GM12891 (cell line): ENCODE results near the gene MYH2.
"Not testable (repeated sequence)": the region's sequence is repeated elsewhere in the genome, so short reads cannot be mapped to it uniquely, and the experiment has no call there.

Experiments
- DNase-seq: peaks from one replicate; pipeline ENCODE4 v3.0.0; 2011; ENCODE audit warnings: low spot score; ENCODE audit not compliant: insufficient read length
- FAIRE-seq: peaks from 2 replicates; lab custom pipeline; 2011; peaks lifted over from hg19 to GRCh38; lab: Jason Lieb, UNC
- PAX5 ChIP-seq: IDR thresholded peaks from 2 replicates; pipeline ENCODE4 v1.6.1; 2011; ENCODE audit warnings: low read length, moderate library complexity, mild to moderate bottlenecking; ENCODE audit not compliant: insufficient read depth, severe bottlenecking
- POLR2A ChIP-seq: IDR thresholded peaks from 2 replicates; pipeline ENCODE4 v1.6.1; 2011; ENCODE audit warnings: low read depth, low read length, control low read depth
- POLR2AphosphoS5 ChIP-seq: IDR thresholded peaks from 2 replicates; pipeline ENCODE4 v1.6.1; 2011; ENCODE audit warnings: low read depth, low read length, control low read depth
- POU2F2 ChIP-seq: IDR thresholded peaks from 2 replicates; pipeline ENCODE4 v1.6.1; 2011; ENCODE audit warnings: low read depth, mild to moderate bottlenecking, control low read depth, low read length, moderate library complexity
- SPI1 ChIP-seq: IDR thresholded peaks from 2 replicates; pipeline ENCODE4 v1.6.1; 2011; ENCODE audit warnings: low read depth, low read length, control low read depth
- TAF1 ChIP-seq: IDR thresholded peaks from 2 replicates; pipeline ENCODE4 v1.6.1; 2011; ENCODE audit warnings: low read depth, low read length, control low read depth

The MYH2 gene

DNA sequence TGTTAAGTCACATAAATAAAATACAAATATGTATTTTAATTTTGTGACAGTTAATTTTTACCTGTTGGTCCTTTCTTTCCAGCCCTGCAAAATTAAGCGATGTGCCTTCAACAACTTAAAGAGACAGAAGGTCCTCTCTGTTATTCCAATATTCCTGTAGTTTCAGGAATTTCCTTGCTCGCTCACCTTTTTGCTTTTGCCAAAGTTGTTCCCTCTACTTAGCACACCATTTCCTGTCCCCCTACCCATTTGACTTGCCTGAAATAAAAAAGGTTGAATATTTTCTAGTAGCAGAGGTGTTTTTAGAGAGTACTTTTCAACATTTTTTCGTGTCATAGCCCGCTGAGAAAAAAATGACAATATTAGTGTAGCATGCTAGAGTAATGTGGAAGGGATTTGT lies 556 bp upstream of the MYH2 start:
- DNase-seq: no peak
- TF ChIP-seq POLR2AphosphoS5 (no peak), PAX5 (no peak), POU2F2 (no peak), TAF1 (no peak), POLR2A (no peak), SPI1 (no peak)
- no peak for FAIRE-seq

DNA sequence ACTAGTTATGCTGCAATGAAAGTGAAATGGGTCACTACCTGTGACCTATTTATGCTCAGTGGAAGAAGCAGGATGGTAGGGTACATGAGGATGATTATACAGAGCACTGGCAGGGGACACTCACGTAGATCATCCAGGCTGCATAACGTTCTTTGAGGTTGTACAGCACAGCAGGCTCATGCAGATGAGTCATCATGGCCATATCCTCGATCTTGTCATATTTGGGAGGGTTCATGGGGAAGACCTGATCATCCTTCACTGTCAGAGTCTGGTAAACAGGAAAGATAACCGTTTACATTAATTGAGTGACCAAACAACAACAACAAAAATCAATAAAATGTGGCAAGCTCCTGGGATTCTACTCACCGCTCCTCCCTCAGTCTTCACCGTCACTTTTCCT lies 2.1 kb downstream of the MYH2 start:
- FAIRE-seq: no peak
- DNase-seq: no peak
- TF ChIP-seq POU2F2: no peak
- TF ChIP-seq PAX5: no peak

DNA sequence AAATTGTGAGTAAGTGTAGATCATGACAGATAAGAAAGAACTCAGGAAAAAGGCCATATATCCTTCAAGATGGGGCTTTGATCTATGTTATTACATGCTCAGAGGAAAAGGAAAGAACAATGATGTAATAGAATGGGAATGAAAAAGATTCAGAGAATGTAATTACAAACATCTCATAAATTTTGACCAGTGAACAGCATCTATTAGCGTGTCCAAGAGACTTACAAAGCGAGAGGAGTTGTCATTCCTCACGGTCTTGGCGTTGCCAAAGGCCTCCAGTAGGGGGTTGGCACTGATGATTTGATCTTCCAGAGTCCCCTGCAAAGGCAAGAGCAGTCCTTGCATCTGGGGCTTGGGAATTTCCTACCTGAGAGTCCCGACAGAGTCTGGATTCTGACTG lies 6.0 kb downstream of the MYH2 start:
- FAIRE-seq: not testable (repeated sequence)

DNA sequence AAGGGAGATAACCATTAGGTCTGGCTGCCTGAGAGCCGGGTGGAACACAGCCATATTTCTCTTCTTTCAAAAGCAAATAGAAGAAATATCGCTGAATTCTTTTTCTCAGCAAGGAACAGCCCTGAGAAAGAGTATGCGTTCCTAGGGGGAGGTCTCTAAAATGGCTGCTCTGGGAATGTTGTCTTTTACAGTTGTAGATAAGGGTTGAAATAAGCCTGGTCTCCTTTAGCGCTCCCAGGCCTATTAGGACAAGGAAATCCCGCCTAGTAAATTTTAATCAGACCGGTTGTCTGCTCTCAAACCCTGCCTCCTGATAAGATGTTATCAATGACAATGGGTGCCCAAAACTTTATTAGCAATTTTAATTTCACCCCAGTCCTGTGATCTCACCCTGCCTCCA lies 8.3 kb downstream of the MYH2 start:
- DNase-seq, FAIRE-seq: not testable (repeated sequence)

More for the DNA sequence above, 6.0 kb downstream of the MYH2 start:
- DNase-seq: not testable (repeated sequence)

GRCh38 chr17:10532026-10532425 lies 17.4 kb downstream of the MYH2 start:
- no peak for TF ChIP-seq PAX5
- TF ChIP-seq POU2F2: no peak
- TF ChIP-seq SPI1: no peak
- no peak for TF ChIP-seq TAF1
- TF ChIP-seq POLR2AphosphoS5: no peak
- TF ChIP-seq POLR2A: no peak
- DNase-seq: no peak

DNA sequence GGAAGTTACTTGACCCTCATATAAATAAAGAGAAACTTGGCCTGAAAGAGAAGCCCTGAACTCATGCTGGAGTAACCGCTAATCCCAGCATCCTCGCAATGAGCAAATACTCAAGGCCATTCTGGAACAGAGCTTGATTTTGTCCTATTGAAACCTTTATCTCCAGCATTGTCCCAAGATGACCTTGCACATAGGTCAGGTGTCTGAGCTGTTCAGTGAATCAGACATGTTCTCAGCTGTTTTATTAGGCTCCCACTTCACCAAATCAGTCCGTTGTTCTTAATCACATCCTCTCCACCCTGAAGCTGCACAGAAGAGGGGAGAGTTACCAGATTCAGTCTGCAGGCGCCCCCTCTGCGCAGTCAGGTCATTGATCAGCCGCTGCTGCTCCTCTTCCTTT lies 22.0 kb downstream of the MYH2 start:
- FAIRE-seq (no peak), DNase-seq (no peak)
- TF ChIP-seq POU2F2: no peak
- TF ChIP-seq SPI1: no peak
- no peak for TF ChIP-seq TAF1
- TF ChIP-seq PAX5: no peak
- no peak for TF ChIP-seq POLR2A
- TF ChIP-seq POLR2AphosphoS5: no peak

More at GRCh38 chr17:10532026-10532425, 17.4 kb downstream of the MYH2 start:
- no peak for FAIRE-seq

GRCh38 chr17:10526517-10526916 lies 22.9 kb downstream of the MYH2 start:
- DNase-seq: no peak
- TF ChIP-seq POLR2A: no peak
- no peak for TF ChIP-seq SPI1
- no peak for TF ChIP-seq POLR2AphosphoS5
- no peak for TF ChIP-seq PAX5
- TF ChIP-seq TAF1: no peak
- TF ChIP-seq POU2F2: no peak
- FAIRE-seq: no peak

DNA sequence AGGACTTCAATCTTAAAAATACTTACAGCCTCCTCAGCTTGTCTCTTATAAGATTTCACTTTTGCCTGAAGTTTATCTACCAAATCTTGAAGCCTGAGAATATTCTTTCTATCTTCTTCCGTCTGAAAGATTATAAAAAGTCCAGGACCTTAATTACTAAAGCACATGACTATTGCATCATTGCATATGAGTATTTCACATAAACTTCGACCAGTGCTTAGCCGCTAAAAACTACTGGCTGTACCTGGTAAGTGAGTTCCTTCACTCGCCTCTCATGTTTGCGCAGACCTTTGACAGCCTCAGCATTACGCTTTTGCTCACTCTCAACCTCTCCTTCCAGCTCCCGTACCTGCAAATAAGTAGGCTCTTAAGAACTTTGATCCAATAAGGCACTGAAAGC lies 26.4 kb downstream of the MYH2 start:
- DNase-seq (no peak), FAIRE-seq (no peak)
- TF ChIP-seq SPI1 (no peak), POU2F2 (no peak), PAX5 (no peak), POLR2A (no peak), TAF1 (no peak), POLR2AphosphoS5 (no peak)

DNA sequence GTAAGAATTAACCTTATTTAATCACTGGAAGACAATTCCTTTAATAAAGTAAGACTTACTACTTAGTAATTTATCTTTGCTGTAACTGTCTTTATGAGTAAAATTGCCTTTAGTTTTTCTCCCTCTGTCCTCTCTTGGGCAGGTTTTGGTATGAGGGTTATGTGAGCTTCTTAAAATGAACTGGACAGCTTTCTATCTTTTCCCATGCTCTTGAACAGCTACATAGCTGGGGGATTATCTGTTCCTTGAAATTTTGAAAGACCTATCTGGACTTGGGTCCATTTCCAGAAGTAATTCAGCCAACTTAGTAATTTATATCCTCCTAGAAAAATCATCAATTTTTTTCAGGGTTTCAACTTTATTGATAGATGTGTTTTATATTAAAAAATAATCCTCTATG lies 27.5 kb downstream of the MYH2 start:
- FAIRE-seq (no peak), DNase-seq (no peak)
- no peak for TF ChIP-seq POU2F2
- TF ChIP-seq POLR2A: no peak
- TF ChIP-seq SPI1: no peak
- TF ChIP-seq PAX5: no peak
- no peak for TF ChIP-seq POLR2AphosphoS5
- TF ChIP-seq TAF1: no peak

- DNase-seq (no peak), FAIRE-seq (no peak)
- TF ChIP-seq SPI1: no peak
- no peak for TF ChIP-seq PAX5
- TF ChIP-seq POLR2AphosphoS5: no peak
- no peak for TF ChIP-seq TAF1
- TF ChIP-seq POLR2A: no peak
- TF ChIP-seq POU2F2: no peak
These were observed 31.0 kb downstream of the MYH2 start, which contains the start of gene MYH1 for GRCh38 chr17:10518271-10519037. Gene MYH1, minus strand, starts transcription at chr17:10518542. Its CDS starts 1,900 bp downstream, at chr17:10516642.
